DMS114 treated with DMSO at 0.1 percent for 48 hours (cell line): Measurements from ENCODE around the gene TRMT1L.
"Not testable (repeated sequence)": the region's sequence is repeated elsewhere in the genome, so short reads cannot be mapped to it uniquely, and the experiment has no call there.

Experiments used
- DNase-seq: peaks from one replicate; lab custom pipeline; 2025; ENCODE audit not compliant: unreplicated experiment; lab: John Stamatoyannopoulos, UW

The TRMT1L gene, protein sequence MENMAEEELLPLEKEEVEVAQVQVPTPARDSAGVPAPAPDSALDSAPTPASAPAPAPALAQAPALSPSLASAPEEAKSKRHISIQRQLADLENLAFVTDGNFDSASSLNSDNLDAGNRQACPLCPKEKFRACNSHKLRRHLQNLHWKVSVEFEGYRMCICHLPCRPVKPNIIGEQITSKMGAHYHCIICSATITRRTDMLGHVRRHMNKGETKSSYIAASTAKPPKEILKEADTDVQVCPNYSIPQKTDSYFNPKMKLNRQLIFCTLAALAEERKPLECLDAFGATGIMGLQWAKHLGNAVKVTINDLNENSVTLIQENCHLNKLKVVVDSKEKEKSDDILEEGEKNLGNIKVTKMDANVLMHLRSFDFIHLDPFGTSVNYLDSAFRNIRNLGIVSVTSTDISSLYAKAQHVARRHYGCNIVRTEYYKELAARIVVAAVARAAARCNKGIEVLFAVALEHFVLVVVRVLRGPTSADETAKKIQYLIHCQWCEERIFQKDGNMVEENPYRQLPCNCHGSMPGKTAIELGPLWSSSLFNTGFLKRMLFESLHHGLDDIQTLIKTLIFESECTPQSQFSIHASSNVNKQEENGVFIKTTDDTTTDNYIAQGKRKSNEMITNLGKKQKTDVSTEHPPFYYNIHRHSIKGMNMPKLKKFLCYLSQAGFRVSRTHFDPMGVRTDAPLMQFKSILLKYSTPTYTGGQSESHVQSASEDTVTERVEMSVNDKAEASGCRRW

DNA sequence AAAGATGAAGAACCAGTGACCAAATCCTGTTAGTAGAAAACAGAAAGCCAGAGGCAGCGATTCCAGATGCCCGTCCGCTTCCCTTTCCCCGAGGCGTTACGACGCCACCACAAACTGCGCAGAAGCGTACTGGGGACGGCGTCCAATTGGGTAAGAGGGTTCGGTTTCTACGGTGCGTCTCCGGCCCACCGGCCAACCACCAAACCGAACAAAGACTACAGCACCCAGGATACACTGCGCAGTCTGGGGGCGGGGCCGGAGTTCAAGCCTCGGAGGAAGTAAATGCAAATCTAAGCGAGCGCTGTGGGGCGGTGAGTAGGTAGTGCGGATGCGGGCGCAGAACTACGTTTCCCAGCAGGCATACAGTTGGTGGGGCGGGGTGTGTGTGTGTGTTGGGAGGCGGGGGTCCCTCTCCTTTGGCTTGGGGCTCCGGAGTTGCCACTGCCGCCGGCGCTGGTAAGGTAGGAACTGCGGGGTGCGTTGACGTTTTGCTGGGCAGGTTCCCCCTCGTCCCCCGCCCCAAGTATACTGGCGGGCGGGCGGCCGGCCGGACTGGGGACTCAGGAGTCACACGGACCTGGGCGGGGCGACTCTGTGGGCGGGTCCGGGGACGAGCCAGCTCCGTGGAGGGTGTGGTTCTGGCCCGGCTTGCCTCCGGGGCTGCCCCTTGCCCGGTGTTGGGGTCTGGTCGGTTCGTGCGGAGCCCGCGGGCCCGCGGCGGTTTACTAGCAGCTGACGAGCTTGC is at the start of gene TRMT1L, which contains the start of gene SWT1:
Gene TRMT1L, minus strand, starts transcription at position 100 of the 745 bp plus-strand sequence. CDS start 241 bp downstream, outside the sequence.
Gene SWT1, plus strand, starts transcription at position 314 of the 745 bp plus-strand sequence. CDS start 3,675 bp downstream, outside the sequence.
- peak; percentile 99 for DNase-seq

DNA sequence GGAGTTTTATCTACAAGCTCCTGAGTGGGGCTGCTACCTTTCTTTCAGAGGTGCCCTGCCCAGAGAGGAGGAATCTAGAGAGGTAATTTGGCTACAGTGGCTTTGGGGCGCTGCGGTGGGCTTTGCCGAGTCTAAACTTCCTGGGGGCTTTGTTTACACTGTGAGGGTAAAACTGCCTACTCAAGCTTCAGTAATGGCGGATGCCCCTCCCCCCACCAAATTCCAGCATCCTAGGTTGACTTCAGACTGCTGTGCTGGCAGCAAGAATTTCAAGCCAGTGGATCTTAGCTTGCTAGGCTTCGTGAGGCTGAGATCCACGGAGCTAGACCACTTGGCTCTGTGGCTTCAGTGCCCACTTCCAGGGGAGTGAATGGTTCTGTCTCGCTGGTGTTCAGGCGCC is 44.1 kb upstream of the TRMT1L start:
- no peak for DNase-seq

DNA sequence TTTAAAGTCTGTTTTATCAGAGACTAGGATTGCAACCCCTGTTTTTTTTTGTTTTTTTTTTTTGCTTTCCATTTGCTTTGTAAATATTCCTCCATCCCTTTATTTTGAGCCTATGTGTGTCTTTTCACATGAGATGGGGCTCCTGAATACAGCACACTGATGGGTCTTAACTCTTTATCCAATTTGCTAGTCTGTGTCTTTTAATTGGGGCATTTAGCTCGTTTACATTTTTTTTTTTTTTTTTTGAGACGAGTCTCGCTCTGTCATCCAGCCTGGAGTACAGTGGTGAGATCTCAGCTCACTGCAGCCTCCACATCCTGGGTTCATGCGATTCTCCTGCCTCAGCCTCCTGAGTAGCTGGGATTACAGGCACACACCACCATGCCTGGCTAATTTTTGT is 42.0 kb upstream of the TRMT1L start:
- DNase-seq, result not testable (repeated sequence)

DNA sequence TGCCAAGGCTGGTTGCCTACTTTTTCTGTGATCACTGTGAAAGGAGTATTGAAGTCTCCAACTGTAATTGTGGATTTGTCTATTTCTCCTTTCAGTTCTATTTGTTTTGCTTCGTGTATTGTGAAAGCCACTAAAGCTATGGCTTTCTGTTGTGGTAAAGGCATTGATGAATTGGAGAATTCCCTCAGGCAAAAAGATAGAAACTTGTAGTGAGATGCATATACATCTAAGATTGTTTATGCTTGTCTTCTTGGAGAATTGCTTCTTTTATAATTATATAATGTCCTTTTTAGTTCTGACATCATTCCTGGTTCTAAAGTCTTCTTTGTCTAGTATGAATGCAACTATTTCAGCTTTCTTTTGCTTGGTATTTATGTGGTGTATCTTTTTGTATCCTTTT is 37.0 kb upstream of the TRMT1L start:
- DNase-seq, result no peak

DNA sequence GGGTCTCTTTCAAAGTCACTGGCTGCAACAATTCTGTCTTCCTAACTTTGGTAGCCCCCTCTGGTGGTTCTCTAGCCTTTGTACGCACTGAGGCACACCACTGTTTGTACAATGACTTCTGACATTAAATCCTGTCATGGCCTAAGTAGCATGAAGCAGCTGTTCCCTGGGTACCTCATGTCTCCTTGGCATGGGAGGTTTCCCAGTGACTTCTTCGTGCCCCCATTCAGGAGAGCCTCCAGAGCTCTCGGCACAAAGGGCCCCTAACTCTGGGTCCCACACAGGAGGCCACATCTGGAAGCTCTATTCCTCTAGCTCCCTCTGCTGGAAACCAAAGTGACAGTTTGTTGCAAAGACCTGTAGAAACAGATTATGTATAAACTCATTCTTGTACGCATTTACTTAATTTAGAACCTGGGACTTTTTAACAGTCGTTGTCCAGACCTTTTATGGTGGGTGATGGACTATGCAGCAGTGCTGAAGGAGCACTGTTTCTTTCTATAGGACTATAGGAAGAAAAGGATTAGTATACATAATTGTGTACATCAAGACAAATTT is 13.6 kb upstream of the TRMT1L start:
- peak; percentile 73 for DNase-seq

DNA sequence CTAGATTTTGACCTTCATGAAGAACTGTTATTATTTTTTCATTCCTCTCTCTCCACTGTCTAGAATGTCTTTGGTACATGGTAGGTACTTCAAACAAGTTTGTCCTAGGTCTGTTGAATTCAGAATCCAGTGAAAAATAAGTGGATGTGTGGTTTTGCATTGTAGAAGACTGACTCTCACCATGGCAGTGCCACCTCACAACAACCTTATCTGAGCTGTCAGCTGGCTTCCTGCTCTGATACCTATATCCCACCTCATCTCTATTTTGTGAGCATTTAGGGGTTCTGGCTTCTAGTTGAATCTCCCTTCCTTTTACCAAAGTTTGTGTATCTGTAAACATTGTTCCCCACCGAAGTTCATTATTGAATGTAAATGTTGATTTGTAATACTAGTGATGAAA is 9.4 kb upstream of the TRMT1L start:
- DNase-seq, result no peak

DNA sequence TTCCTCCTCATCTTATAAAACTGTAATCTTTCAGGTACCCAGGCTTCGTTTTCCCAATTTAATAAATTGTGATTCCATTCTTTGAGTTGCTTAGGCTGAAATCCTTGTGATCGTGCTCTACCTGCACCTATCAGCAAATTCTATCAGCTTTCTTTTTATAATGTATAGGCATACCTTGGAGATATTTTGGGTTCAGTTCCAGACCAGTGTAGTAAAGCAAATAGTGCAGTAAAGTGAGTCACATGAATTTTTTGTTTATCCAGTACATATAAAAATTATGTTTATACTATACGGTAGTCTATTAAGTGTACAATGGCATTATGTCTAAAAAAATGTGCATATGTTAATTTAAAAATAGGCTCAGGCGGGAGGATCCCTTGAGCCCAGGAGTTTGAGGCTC is 5.7 kb upstream of the TRMT1L start:
- DNase-seq, result no peak

DNA sequence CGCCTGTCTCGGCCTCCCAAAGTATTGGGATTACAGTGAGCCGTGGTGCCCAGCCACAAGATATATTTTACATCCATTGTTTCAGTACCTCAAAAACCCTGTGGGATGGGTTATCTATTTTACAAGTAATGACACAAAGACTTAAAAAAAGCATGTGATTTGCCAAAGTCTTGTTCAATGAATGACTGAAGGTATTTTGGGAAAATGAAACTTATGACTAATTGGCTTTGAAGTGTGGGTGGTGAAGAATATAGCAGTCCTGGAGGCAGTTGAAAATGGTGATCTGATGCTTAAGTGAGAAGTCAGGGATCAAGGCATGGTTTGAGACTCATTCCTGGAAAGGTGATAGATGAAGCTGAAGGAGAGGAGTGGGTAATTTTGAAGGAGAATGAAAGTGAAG is 3.2 kb upstream of the TRMT1L start:
- DNase-seq, result no peak

DNA sequence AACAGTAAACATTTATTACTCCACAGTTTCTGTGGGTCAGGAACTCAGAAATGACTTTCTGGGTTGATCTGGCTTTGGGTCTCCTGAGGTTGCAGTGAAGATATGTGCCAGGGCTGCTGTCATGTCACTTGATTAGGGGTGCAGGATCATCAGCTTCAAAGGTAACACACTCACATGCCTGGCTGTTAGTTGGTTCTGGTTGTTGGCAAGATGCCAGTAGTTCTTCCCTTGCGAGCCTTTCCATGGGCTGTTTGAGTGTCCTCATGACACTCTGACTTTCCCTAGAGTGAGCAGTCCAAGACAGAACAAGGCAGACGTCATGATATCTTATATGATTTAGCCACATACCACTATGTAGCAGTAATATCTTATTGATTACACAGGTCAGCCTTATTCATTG is 2.0 kb upstream of the TRMT1L start:
- DNase-seq, result no peak

DNA sequence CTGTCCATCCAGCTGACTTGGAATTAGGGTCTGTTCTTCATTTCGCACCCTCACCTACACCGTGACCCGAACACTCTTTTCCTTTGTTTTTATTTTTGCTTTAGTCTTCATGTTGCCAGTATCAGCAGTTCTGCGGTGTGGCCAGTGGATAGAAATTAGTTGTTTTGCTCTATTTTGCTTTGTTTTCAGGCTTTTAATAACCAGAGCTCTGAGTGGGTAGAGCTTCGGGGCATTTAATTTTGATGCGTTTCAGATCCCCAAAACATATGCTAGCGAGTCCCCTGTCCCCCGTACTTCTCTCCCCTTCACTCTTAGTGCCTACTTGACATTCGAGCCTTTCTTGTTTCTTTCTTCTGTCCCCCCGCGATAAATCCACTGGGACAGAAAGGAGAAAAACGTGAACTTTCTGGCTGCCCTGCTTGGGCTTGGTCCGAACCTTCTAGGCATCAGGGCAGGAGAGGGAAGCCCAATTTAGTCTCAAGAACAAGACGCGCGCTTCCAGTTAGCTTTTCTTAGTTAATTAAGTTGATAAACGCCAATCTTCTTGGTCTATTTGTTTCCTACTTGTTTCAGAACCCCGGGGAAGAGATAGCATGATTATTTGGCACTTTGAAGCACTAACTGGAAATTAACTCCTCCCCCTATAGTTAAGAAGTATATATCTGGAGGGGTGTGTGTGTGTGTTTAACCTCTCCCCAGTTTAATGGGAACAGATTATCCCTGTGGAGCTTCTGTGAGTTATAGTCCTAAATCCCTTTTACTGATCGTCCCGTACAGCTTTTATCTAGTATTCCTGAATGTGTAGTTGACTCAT is 1.1 kb upstream of the TRMT1L start:
- no peak for DNase-seq

DNA sequence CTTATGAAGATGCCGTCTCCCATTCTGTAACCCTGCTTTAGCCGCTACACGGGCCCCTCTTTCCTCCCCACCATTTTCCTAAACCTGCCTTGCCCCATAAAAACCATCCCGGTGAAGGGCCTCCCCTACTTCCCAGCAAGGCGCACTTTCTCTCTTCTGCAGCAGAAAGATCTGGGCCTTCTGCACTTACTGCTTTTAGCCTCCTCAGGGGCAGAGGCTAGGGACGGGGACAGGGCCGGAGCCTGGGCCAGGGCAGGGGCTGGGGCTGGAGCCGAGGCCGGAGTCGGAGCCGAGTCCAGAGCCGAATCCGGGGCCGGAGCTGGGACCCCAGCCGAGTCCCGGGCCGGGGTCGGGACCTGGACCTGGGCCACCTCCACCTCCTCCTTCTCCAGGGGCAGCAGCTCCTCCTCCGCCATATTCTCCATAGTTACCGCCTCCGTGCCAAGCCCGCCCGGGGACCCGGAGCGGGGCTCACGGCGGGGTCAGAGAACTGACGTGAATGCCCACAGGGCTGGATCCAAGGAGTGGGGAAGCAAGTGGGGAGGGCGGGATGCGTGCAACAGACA is 382 bp downstream of the TRMT1L start:
- DNase-seq, result no peak

DNA sequence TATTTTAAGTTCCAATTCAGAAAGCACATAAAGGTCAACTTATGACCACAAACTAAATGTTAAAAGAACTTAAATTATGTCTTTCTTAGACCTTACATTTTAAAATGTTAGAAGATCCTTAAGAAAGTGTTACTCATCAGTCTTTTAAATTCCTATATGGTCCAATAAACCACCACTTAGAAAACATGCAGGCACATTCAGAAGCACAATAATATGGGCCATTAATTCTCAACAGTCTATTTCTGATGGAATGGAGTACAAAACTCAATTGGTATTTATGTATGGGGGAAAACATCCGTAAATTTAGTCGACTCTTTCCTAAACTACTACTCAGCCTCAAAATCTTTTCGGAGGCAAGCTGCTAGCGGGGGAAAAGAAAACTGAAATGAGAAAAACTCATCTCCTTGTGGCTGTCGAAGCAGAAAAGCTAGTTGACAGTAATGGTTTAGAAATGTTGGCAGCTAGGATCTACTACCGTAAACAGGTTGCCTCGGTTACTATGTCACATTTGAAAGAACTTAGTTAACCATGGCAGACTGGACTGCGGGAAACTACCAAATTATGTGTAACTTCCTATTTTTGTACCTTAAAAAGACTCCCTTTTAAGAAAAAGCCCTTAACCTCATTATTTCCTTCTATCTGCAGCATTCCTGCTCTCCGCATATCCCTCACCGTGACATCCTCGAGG is 1.0 kb downstream of the TRMT1L start:
- DNase-seq, result peak; percentile 17

DNA sequence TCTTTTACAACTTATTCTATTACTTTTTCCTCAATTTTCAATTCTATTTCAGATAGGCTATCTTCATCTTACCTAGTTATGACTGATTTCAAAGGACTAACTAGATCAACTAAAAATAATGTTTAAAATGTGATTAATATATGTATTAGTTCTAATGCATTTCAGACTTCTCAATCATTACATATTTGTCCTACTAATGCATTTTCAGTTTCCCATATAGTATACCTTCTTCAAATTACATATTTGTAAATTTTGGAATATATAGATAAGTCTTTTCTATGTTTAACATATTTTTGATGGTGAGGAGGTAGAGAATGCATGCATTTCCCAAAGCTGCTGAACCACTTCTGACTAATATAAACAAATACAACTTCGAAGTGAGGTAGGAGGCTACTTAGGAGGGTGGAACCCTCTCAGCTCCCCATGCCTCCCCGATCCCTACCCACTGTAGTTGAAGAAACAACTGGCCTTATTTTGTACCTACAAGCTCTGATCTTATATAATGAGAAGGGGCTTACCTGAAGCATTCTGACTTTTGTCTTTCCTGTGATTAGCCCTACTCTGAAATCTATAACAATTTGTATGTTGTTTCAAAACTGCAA is 1.7 kb downstream of the TRMT1L start:
- DNase-seq, result no peak

DNA sequence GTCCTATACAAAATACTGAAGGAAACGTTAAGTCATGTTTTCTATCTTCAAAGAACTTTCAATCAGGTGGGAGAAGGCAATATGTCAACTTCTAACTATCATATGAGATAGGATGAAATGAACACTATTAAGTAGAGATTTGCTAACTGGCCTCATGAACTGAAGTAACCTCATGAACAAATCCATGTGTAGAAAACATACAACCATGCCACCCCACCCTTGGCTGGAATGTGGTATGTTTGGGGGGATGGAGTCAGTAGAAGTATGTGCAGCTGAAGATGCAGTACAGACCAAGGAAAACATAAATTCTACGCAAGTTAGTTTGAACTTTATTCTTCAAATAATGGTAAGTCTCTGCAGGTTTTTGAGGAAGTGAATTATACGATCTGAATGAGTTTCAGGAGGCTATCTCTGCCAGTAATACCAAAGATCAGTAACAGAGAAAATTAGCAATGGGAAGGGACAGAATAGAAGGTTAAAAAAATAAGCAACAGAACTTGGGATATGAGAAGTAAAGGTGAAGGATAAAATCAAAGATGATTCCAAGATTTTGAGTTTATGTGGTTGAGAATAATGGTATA is 4.5 kb downstream of the TRMT1L start:
- DNase-seq, result no peak

DNA sequence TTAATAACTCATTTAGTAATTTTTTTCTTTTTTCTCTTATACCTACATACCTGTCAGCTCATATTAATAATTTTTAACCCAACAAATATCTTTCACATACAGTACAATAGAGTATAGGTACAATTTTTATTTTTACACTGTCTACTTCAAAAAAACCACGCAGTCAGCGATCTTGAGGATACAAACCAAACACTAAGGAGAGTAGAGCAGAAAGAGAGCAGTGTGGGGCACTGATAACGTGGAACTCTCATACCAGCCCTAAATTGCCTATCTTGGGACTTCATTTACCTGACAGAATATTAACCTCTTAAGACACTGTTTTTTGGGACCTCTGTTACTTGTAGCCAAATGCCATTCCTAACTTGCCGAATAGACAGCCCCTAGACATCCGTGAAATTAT is 5.5 kb downstream of the TRMT1L start:
- no peak for DNase-seq

DNA sequence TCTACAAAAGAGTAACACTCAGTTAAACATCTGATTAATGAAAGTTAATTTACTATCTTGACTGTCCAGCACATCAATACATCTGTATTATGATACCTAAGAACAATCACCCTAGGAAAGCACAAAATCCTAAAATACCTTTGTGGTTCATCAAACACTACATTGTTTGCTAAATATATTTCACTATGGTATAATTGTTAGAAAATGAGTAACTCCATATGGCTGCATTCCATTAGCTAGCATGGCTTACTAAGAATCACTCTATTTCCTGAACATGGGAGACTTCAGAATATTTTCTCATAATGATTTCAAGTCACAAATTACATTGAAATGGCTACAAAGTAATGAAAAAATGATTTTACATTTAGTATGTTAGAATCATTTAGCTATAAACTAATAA is 12.5 kb downstream of the TRMT1L start:
- no peak for DNase-seq

DNA sequence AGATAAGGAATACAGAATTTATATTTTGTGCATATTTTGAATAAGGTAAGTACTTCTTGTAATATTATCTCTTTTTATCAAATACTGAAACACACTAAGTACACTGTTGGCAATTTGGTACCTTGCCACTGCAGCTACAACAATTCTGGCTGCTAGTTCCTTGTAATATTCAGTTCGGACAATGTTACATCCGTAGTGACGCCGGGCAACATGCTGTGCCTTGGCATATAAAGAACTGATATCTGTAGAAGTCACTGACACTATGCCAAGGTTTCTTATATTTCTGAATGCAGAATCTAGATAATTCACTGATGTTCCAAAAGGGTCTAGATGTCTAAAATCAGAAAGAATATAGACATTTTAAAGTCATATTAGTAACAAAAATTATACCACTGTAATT is 17.5 kb downstream of the TRMT1L start:
- DNase-seq, result no peak

DNA sequence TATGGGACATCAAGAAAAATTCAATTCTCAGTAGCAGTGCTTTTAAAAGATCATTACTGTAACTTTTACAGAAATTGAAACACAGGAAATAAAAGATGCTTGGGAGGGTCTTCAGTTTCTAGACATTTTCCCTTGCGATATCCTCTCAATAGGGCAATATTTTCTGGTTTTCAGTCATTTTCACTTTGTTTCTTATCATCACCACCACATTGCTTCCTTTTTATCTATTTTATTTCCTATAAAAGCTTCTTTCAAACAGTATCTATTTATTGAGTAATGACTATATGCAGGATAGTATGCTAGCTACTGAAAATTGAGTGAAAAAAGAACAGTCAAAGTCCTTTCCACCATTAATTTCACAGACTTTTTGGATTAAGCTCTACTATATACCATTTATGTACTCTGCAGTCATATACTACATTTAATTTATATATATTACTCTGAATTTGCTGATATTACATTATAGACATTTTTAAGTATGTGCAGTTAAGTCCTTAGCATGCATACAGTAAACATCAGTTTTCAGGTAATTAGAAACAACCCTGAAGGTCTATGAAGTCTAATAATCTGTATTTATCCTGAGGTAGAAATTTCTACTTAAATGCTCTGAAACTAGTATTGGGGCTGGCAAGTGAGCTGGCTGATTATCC is 18.7 kb downstream of the TRMT1L start:
- DNase-seq, result no peak
